HG03139 (cell line): Measurements from ENCODE around the gene COPS9.

ENCODE experiments used
- ATAC-seq: cut with Tn5 transposase; IDR thresholded peaks from one replicate; pipeline ENCODE4 v1.9.1; 2021; ENCODE audit not compliant: unreplicated experiment

The COPS9 gene

DNA sequence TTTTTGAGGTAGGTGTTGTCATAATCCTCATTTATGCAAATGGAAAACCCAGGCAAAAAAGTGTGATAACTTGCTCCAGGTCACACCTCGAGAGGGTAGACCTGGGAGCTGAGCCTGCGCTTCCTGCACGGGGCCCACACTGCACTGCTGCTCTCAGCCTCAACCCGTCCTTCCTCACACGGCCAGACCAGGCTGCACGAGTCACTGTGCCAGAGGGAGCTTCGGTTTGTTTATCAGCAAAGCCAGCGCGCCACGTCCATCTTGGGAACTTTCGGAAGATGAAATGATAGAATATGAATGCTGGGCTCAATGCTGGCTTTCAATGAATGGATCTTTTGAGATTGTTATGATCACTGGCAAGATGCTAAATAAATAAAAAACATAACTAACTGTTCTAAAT, 14.4 kb downstream of the COPS9 start:
- ATAC-seq: no peak

- no peak for ATAC-seq
Observed at GRCh38 chr2:240121190-240121589, 14.9 kb downstream of the COPS9 start.

DNA sequence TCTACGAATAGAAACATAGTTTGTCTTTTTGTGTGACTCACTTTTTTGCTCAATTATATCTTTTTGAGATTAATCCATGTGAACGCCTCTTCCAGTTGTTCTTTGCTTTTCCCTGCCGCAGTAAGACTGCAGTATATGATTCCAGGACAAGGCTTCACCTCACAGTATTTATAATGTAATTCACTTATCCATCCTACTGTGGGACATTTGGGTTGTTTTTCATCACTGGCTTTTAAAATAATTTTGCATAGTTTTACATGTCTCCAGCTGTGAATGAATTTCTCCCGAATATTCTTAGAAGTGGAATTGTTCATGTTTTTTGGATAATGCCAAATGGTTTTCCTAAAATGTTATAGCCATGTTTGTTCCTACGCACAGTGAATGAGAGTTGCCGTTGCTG, 21.9 kb downstream of the COPS9 start:
- no peak for ATAC-seq

DNA sequence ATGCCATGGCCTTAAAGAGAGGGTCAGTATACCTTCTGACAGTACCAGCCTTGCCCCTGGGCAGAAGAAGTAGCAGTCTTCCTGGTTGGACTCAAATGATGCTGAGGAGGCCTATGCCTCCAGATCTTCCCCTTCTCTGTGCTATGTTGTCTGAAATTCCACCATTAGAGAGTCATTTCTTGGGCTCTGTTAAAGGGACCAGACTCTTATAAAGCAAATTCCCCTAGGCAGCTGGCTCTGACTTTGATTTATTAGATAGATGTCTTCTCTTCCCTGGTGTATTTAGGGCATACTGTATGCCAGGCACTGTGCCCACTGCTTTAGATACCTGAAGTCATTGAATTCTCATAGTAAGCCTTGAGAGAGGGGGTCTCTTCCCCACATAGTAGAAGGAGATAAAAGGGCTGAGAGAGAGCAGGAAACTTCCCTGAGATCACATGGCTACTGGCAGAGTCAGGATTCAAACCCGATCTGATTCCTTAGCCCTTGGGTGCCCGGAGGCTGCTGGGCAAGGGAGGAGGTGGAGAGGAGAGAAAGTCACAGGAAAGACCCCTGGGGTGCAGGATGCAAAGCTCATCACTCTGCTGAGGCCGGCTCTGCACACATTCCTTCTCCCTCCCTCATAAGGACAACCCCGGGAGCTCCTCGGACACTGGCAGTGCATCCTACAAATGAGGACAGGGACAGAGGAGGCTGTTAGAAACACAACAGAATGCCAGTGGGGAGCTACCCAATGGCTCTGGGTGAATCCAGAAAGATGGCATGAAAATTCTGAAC, 23.0 kb downstream of the COPS9 start:
- ATAC-seq: no peak

- no peak for ATAC-seq
Observed at GRCh38 chr2:240111253-240111652, 24.9 kb downstream of the COPS9 start.

GRCh38 chr2:240109386-240109785, 26.7 kb downstream of the COPS9 start:
- ATAC-seq: no peak

DNA sequence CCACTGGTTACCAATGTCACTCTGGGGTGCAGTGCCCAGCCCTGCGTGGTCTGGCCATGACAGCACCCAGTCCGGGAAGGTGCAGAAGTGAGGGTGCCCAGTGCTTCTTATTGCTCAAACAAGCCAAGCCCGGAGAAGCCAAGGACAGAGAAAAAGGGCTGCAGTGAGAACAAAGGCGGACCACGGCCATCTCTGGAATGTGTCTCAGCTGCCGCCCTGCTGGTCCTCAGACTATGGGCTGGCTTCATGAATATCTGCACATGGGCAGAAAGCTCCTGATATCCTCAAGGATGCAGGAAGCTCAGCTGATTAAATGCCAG, 28.7 kb downstream of the COPS9 start:
- ATAC-seq: no peak

- ATAC-seq: no peak
Observed at GRCh38 chr2:240106765-240107476, 29.2 kb downstream of the COPS9 start.

DNA sequence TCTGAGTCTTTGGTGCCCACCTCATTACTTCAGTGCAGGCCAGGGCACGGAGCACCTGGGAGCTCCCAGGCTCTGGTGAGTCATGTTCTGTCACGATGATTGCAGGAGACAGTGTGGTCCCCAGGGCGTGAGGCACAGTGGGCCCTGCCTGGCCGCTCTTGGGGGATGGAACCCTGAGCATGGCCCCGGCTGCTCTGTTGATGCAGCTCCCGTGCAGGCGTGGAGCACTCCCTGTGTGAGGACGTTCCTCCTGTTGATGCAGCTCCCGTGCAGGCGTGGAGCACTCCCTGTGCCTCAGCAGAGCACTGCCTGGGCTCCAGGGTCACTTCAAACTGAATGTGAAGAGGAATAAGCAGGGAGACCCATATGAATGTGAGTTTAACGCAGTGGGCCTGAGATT, 30.1 kb downstream of the COPS9 start:
- ATAC-seq: no peak

DNA sequence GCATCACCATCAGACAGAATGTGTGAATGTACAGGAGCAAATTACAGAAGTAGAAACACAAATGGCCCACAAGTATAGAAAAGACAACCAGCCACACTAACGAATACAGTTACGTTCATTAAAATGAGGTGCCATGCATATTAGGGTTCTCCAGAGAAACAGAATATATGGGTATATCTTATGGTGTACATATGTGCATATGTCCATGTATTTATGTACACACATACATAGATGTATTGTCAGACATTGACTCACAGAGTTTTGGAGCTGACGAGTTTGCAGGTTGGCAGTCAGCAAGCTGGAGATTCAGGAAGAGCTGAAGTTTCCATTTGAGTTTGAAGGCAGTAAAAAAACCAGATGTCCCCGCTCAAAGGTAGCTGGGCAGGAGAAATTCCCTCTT, 33.0 kb downstream of the COPS9 start:
- ATAC-seq: no peak

DNA sequence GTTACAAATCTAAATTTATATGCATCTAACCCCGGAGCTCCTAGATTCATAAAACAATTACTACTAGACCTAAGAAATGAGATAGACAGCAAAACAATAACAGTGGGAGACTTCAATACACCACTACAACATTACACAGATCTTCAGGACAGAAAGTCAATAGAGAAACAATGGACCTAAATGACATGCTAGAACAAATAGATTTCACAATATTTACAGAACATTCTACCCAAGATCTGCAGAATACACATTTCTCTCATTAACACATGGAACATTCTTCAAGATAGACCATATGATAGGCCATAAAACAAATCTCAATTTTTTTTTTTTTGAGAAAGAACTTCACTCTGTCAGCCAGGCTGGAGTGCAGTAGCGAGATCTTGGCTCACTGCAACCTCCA, 37.8 kb downstream of the COPS9 start:
- ATAC-seq: no peak

GRCh38 chr2:240095556-240096523, 40.3 kb downstream of the COPS9 start:
- no peak for ATAC-seq

GRCh38 chr2:240089306-240089705, 46.8 kb downstream of the COPS9 start:
- no peak for ATAC-seq

- no peak for ATAC-seq
Observed at GRCh38 chr2:240086563-240086962, 49.5 kb downstream of the COPS9 start.
